Esophagus muscularis mucosa (tissue), 4 donors: ENCODE data around the gene SLC39A1. TPM values are rescaled to one million over a fixed set of nuclear protein-coding genes. Genes with fewer than 3 reads are reported as not detected.

Source experiments
- DNase-seq: peaks from one replicate; pipeline ENCODE4 v3.0.0-alpha.2; 2017; ENCODE audit errors: extremely low spot score
- H3K27ac ChIP-seq, 4 donors: fragments of 200-600 bp; sonication (generic); replicated peaks in 1 of 4; 1 replicate in 3 of 4; 2 replicates in 1 of 4; pipeline ENCODE4 v1.5.1; 2016 to 2019; ENCODE audit warnings: mild to moderate bottlenecking in 1 of 4
- H3K27me3 ChIP-seq, 4 donors: fragments of 200-600 bp; sonication (generic); one replicate each; pipeline versions ENCODE4 v1.5.1 to v1.6.0; 2016 to 2019
- H3K36me3 ChIP-seq, 4 donors: fragments of 200-600 bp; sonication (generic); one replicate each; pipeline ENCODE4 v1.5.1; 2016 to 2019
- H3K4me1 ChIP-seq, 4 donors: fragments of 200-600 bp; sonication (generic); one replicate each; pipeline ENCODE4 v1.5.1; 2016 to 2019
- H3K4me3 ChIP-seq, 4 donors: fragments of 200-600 bp; sonication (generic); 1 replicate in 2 of 4; 2 replicates in 2 of 4; pipeline ENCODE4 v1.5.1; 2016 to 2019; ENCODE audit warnings: mild to moderate bottlenecking in 4 of 4, moderate library complexity in 1 of 4
- H3K9me3 ChIP-seq, 4 donors: fragments of 200-600 bp; sonication (generic); 1 replicate in 3 of 4; 2 replicates in 1 of 4; pipeline ENCODE4 v1.5.1; 2016 to 2019
- EP300 ChIP-seq: sonication (generic); formaldehyde crosslinking; IDR thresholded peaks from one replicate; pipeline ENCODE4 v1.6.1; 2017; ENCODE audit warnings: antibody characterized with exemption
- POLR2A ChIP-seq: fragments of 450-650 bp; IDR thresholded peaks from one replicate; pipeline ENCODE4 v1.6.1; 2017; ENCODE audit warnings: antibody characterized with exemption, moderate library complexity, mild to moderate bottlenecking, low read depth
- POLR2AphosphoS5 ChIP-seq, 2 donors: sonication (generic); formaldehyde crosslinking; IDR thresholded peaks; one replicate each; pipeline ENCODE4 v1.6.1; 2017; ENCODE audit warnings: antibody characterized with exemption in 2 of 2
- WGBS: methylation state at CpG from one replicate; pipeline ENCODE4 v1.1.5; 2018; 5-methylcytosine and 5-hydroxymethylcytosine counted together
- intact Hi-C: fragments of 100-400 bp; cut with DNase I; formaldehyde crosslinking; loops from one replicate; pipeline ENCODE4 v1.15.1; 2023
- total RNA-seq, 4 donors: library from RNA; depleted of rRNA; stranded (reverse); fragments of >200 nt; gene quantifications; one replicate each; pipeline versions ENCODE4 v1.1.0 to v1.2.1, GENCODE V29; 2016
- TF ChIP-seq, protein P1 (sequence below), 3 experiments: fragments of 200-600 bp in 2 of 3; fragments of 450-650 bp in 1 of 3; sonication (generic) in 2 of 3; IDR thresholded peaks; one replicate each; pipeline ENCODE4 v1.5.1; 2017 to 2019; ENCODE audit warnings: antibody characterized with exemption in 3 of 3, mild to moderate bottlenecking in 2 of 3, moderate library complexity in 1 of 3

The SLC39A1 gene
- total RNA-seq, 4 donors from 2014 or later, result 74.3 to 114 (median 104) TPM

DNA sequence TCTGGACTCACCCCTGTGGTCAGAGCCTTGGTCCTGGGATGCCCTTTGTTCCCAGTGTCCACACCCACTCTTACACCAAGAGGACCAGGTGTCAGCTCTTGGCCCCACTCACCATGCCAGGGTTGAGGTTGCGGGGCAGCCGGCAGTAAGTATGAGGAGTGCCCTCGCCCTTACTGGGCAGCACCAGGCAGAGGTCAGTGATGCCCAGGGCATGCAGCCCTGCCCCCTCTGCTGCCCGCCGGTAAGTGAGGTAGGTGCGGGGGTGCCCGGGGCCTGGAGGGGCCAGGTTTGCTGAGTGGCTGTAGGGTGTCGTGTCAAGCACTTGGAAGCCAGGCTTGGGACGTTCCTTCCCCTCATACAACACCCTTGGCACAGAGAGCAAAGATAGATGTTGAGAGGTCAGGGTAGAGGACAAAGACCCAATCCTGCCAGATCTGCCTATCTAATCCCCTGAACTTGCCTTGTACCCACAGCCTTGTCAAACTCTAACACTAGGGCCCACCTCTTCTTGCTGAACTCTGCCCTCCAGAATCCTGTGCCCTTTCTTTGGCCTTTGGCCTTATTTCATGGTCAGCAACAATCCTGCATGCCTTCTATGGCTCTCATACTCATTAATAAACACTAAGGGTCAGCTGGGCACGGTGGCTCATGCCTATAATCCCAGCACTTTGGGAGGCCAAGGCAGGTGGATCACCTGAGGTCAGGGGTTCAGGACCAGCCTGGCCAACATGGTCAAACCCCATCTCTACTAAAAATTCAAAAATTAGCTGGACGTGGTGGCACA is 20.4 kb downstream of the SLC39A1 start:
- 77% methylated on average over 11 of the region's 11 CpGs for WGBS
- intact Hi-C loops, result loop anchor here (10.0 kb wide), 1 partner anchor 118 kb away; no protein-coding TSS in a partner anchor
- TF ChIP-seq EP300 (no peak), POLR2A (no peak), POLR2AphosphoS5 (IDR thresholded peaks at IDR 0.05) (no peak)
- TF ChIP-seq, protein P1, sequence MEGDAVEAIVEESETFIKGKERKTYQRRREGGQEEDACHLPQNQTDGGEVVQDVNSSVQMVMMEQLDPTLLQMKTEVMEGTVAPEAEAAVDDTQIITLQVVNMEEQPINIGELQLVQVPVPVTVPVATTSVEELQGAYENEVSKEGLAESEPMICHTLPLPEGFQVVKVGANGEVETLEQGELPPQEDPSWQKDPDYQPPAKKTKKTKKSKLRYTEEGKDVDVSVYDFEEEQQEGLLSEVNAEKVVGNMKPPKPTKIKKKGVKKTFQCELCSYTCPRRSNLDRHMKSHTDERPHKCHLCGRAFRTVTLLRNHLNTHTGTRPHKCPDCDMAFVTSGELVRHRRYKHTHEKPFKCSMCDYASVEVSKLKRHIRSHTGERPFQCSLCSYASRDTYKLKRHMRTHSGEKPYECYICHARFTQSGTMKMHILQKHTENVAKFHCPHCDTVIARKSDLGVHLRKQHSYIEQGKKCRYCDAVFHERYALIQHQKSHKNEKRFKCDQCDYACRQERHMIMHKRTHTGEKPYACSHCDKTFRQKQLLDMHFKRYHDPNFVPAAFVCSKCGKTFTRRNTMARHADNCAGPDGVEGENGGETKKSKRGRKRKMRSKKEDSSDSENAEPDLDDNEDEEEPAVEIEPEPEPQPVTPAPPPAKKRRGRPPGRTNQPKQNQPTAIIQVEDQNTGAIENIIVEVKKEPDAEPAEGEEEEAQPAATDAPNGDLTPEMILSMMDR (IDR thresholded peaks at IDR 0.05), result no peak
- peaks cover 27 to 37% (median 29%) of the 10 kb centered on the region in 4 donors for H3K4me1 ChIP-seq
- H3K27me3 ChIP-seq, result no peaks in the 10 kb centered on the region
- no peak overlapping the region for H3K27ac ChIP-seq
- no peak overlapping the region for H3K4me3 ChIP-seq
- DNase-seq, result no peak
- no peaks in the 10 kb centered on the region for H3K9me3 ChIP-seq
- H3K36me3 ChIP-seq, result peaks cover 15 to 74% (median 60%) of the 10 kb centered on the region in 4 donors

DNA sequence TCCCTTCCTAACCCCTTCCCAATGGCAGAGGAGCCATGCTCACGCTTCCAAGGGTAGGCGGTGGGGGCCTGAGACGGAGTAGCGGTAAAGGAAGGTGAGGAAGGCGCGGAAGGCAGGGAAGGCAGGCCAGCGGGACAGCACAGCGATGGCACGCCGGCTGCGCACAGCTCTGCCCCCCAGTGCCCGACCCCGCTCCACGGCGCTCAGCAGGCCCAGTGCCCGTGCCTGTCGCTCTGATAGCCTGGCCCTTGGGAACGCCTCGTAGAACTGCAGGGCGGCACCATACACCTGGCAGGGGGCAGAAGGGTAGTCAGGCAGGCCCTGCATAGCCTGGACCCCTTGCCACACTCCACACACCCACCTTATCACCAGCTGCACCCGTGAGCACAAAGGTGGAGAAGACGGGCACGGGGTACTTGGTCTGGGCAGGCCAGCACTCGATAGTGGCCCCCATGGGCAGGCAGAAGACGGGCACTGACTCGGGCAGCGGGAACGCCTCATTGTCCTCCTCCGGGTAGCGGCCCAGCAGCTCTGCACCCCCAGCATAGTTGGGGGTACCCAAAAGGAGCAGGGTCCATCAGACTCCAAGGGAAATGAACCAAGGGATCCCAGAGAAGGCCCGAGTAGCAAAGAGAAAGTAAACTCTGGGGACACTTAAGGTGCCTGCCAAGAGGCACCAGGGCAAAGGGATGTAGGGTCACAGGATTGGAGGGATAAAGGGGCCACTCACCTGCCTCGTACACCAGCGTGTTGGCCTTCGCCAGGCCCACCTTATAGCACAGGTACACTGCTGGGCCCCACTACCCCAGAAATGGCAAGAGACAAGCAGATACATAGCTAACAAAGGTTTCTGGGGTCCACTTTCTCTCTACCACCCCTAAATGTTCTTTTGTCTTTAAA is 21.3 kb downstream of the SLC39A1 start:
- DNase-seq, result no peak
- 94% methylated on average over 33 of the region's 34 CpGs for whole genome bisulfite sequencing
- no peaks in the 10 kb centered on the region for H3K27me3 ChIP-seq
- H3K4me3 ChIP-seq, result no peak overlapping the region
- peaks cover 20 to 74% (median 60%) of the 10 kb centered on the region in 4 donors for H3K36me3 ChIP-seq
- no peaks in the 10 kb centered on the region for H3K9me3 ChIP-seq
- H3K4me1 ChIP-seq, result peaks cover 24 to 32% (median 26%) of the 10 kb centered on the region in 4 donors
- no peak overlapping the region for H3K27ac ChIP-seq
- TF ChIP-seq, protein P1 (IDR thresholded peaks at IDR 0.05), result no peak
- no peak for TF ChIP-seq EP300
- TF ChIP-seq POLR2AphosphoS5 (IDR thresholded peaks at IDR 0.05), result no peak
- TF ChIP-seq POLR2A, result no peak
- intact Hi-C loops, result loop anchor here (10.0 kb wide), 1 partner anchor 117 kb away; no protein-coding TSS in a partner anchor

DNA sequence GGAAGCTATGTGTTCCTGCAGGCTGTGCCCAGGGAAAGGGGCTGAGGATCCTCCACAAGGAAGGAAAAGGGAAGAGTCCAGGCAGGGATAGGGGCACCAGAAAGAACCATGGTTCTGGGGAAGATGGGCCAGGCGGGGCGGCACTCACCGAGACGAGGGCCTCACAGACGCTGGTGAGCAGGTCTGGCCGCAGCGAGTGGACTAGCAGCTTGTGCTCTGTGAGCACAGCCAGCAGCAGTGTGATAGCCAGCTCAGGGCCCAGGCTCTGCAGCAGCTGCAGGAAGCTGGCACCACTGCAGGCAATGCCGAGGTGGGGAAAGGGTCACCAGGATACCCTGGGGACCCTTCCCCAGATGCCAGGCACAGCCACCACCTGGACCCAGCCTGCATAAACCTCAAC is 22.6 kb downstream of the SLC39A1 start:
- Histone ChIP-seq H3K4me1 (peaks cover 19 to 26% (median 21%) of the 10 kb centered on the region in 4 donors), H3K27me3 (no peaks in the 10 kb centered on the region), H3K27ac (no peak overlapping the region), H3K4me3 (no peak overlapping the region), H3K9me3 (no peaks in the 10 kb centered on the region), H3K36me3 (peaks cover 33 to 84% (median 73%) of the 10 kb centered on the region in 4 donors)
- intact Hi-C loops, result loop anchor here (10.0 kb wide), 1 partner anchor 116 kb away; no protein-coding TSS in a partner anchor
- WGBS, result 84% methylated on average over 7 of the region's 8 CpGs
- DNase-seq, result no peak
- no peak for TF ChIP-seq POLR2A
- TF ChIP-seq POLR2AphosphoS5 (IDR thresholded peaks at IDR 0.05), result no peak
- TF ChIP-seq, protein P1 (IDR thresholded peaks at IDR 0.05), result no peak
- no peak for TF ChIP-seq EP300

DNA sequence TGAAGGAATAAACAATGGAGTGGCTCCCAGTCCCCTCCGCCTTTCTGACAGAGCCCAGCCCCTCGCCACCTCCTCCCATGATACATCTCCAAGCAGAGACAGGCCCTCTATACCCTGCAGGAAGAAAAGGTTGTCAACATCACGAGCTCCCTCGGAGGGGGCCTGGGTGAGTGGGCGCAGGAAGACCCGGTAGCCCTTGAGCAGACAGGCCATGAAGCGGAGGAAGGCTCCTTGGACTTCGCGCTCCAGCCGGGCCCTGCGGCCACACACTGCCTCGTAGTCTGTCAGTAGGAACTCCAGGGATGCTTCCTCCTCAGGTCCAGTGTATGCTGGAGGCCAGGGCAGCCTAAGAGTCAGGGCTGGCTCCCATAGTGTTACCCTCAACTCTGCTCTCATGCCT is 23.9 kb downstream of the SLC39A1 start:
- WGBS, result 83% methylated on average over 4 of the region's 12 CpGs
- H3K4me1 ChIP-seq, result peaks cover 6 to 14% (median 11%) of the 10 kb centered on the region in 4 donors
- no peak for DNase-seq
- H3K27ac ChIP-seq, result no peak overlapping the region
- TF ChIP-seq, protein P1 (IDR thresholded peaks at IDR 0.05), result no peak
- TF ChIP-seq POLR2AphosphoS5 (IDR thresholded peaks at IDR 0.05) (no peak), POLR2A (no peak), EP300 (no peak)
- no peaks in the 10 kb centered on the region for H3K27me3 ChIP-seq
- peaks cover 44 to 97% (median 86%) of the 10 kb centered on the region in 4 donors for H3K36me3 ChIP-seq
- H3K9me3 ChIP-seq, result no peaks in the 10 kb centered on the region
- no peak overlapping the region for H3K4me3 ChIP-seq
- intact Hi-C loops, result no loop called here
